ENCODE results near the gene DPYD.

- TF ChIP-seq CTCF (conservative IDR thresholded peaks at IDR 0.05; ENCODE audit: low read depth, low read length) (no peak), EZH2phosphoT487 (IDR thresholded peaks at IDR 0.05; ENCODE audit: borderline replicate concordance, low read length) (no peak), EZH2 (IDR thresholded peaks at IDR 0.05; ENCODE audit: low read length, unreplicated experiment) (no peak)
Measured at GRCh38 chr1:97805093-97805492, 115.7 kb downstream of the DPYD start.

Measured in PC-3 (cell line).